GM13976 (cell line): Measurements from ENCODE around the gene ISLR.
A peak's percentile ranks its signal among the peaks of the same experiment; 100 is the strongest.

Experiments
- DNase-seq: peaks from one replicate; pipeline ENCODE4 v3.0.0; 2012; ENCODE audit warnings: low spot score
- CTCF ChIP-seq: IDR thresholded peaks from 2 replicates; pipeline ENCODE4 v1.5.1; 2012; ENCODE audit warnings: borderline replicate concordance, mild to moderate bottlenecking; ENCODE audit not compliant: insufficient read depth; ENCODE audit errors: extremely low read depth, missing control alignments, control extremely low read depth
- in situ Hi-C: fragments of 300-500 bp; cut with MboI; formaldehyde crosslinking; loops from one replicate; pipeline ENCODE4 v1.12.0; 2022; ENCODE audit warnings: low sequenced_read_pairs, mixed read lengths, inconsistent platforms; ENCODE audit not compliant: unreplicated experiment

ISLR gene

GRCh38 chr15:74165461-74165860 is 8.0 kb upstream of the ISLR start:
- no peak for TF ChIP-seq CTCF
- no peak for DNase-seq
- in situ Hi-C loops, result no loop called here

- no peak for TF ChIP-seq CTCF
- DNase-seq, result no peak
- in situ Hi-C loops, result no loop called here
Measured at GRCh38 chr15:74167891-74168331, 5.6 kb upstream of the ISLR start.

GRCh38 chr15:74168711-74169126 is 4.8 kb upstream of the ISLR start:
- in situ Hi-C loops, result no loop called here
- TF ChIP-seq CTCF, result no peak
- DNase-seq, result no peak

GRCh38 chr15:74170071-74170844 is 3.3 kb upstream of the ISLR start:
- no peak for TF ChIP-seq CTCF
- no peak for DNase-seq
- in situ Hi-C loops, result no loop called here

- no peak for TF ChIP-seq CTCF
- in situ Hi-C loops, result no loop called here
- DNase-seq, result peak; percentile 19
Measured at GRCh38 chr15:74170875-74171578, 2.5 kb upstream of the ISLR start.

GRCh38 chr15:74171965-74172541 is 1.5 kb upstream of the ISLR start:
- in situ Hi-C loops, result no loop called here

More at GRCh38 chr15:74171965-74172541, 1.5 kb upstream of the ISLR start:
- no peak for DNase-seq
- no peak for TF ChIP-seq CTCF
